Kasumi-1 (cell line): ENCODE data around the gene SHC4.

Experiments
- DNase-seq, 2 experiments: peaks; one replicate each; lab custom pipeline; 2025; lab: John Stamatoyannopoulos, UW

The SHC4 gene

GRCh38 chr15:48842501-48842900, 121.2 kb downstream of the SHC4 start:
- no peak for DNase-seq

DNA sequence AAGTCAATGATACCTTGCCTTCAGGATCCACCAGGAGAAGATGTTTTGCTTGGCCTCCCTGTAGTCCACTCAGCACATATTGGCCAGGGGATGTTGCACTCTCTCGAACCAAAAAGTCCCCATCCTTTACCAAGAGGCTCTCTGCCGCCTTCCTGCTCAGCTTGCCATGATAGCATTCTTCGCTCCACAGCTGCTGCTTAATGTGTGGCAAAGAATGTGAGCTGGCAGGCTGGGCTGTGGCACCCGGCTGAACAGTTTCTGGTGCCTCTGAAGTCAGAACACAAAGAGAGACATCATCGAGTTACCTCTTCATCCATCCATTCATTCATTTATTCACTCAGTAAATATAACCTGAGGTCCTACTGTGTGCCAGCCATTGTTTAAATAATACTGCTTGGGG, 129.0 kb downstream of the SHC4 start:
- DNase-seq: no peak

DNA sequence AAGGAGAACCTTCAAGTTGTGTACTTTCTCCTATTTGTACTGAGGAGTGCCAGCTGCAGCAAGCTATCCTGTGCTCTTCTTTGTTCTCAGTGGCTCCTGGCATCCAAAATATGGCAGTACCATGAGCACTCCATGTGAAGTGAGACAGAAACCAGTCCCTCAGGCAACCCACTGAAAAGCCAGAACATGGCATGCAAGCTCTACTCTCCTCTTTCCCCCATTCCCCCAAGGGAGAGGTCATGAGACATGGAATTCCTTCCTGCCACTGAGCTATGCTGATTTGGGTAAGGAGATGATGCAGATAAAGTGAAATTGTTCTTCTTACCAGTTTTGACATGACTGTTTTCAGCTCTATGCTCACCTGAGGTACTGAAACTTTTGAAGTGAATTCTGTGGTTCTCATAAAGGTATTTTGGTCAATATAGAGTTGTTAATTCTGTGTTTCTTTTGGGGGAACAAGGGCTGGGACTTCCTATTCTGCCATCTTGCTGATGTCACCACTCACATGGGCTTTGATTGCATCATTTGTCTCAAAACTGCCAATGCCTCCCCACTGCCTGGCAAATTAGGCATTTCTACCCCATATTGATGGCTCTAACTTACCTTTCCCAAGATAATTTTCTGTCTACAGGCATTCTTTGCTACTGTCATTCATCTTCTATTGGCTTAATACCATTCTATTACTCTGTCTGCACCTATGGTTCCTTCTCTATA, 130.0 kb downstream of the SHC4 start:
- DNase-seq: no peak

DNA sequence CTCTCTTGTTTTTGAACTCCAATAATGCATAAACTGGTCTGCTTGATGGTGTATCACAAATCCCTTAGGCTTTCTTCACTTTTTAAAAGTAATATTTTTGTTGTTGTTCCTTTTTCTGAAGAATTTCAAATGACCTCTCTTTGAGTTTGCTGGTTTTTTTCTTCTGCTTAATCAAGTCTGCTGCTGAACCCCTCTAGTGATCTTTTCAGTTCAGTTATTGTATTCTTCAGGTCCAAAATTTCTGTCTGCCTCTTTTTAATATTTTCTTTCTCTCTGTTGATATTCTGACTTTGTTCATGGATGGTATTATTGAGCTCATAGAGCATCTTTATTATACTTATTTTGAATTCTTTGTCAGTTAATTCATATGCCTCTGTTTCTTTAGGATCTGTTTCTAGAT, 131.1 kb downstream of the SHC4 start:
- DNase-seq: no peak

GRCh38 chr15:48828906-48829305, 134.8 kb downstream of the SHC4 start:
- no peak for DNase-seq

DNA sequence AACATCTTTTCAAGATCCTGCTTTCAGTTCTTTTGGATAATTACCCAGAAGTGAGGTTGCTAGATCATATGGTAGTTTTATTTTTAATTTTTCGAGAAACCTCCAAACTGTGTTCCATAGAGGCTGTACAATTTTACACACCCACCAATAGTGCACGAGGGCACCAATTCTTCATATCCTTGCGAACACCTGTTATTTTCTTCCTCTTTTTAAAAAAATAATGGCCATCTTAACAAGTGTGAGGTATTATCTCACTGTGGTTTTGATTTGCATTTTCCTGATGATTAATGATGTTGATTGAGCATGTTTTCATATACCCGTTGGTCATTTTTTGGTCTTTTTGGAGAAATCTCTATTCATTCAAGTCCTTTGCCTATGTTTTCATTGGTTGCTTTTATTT, 135.2 kb downstream of the SHC4 start:
- DNase-seq: no peak

GRCh38 chr15:48825075-48825474, 138.6 kb downstream of the SHC4 start:
- no peak for DNase-seq

GRCh38 chr15:48823706-48824105, 140.0 kb downstream of the SHC4 start:
- no peak for DNase-seq

DNA sequence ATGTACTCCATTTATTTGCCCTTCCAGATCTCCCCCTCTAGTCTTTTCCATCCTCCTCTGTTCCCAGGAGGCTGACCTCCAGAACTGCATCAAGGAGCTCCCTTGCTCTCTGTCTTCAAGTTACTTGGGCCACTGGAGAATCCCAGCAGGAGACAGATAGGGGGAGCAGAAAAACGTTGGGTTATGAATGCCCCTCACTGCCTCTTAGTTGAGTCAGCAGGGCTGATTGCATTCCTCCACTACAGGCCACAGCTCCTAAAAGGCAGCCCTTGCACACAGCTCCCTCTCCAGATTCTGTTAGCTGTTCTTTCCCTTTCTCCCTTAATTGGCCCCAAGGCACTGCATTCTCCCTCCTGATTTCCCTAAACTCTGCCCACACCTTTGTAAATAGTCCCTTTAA, 140.5 kb downstream of the SHC4 start:
- DNase-seq: no peak

DNA sequence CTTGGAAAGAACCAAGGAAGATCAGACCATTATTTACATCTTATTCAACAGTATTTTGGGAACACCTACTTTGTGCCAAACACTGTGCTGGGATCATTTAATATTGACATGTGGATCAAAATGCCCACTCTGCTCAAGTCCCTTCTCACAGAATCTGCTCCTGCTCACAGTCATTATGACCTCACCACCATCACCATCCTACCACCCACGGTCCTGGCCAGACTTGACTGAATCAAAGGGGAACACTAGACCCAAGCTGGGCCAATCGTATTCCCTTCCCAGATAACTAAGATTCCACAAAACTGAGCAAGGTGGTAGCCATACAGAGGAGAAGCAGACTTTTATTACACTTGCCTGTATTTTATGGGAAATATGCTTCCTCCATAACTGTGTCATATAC, 149.4 kb downstream of the SHC4 start:
- DNase-seq: no peak

DNA sequence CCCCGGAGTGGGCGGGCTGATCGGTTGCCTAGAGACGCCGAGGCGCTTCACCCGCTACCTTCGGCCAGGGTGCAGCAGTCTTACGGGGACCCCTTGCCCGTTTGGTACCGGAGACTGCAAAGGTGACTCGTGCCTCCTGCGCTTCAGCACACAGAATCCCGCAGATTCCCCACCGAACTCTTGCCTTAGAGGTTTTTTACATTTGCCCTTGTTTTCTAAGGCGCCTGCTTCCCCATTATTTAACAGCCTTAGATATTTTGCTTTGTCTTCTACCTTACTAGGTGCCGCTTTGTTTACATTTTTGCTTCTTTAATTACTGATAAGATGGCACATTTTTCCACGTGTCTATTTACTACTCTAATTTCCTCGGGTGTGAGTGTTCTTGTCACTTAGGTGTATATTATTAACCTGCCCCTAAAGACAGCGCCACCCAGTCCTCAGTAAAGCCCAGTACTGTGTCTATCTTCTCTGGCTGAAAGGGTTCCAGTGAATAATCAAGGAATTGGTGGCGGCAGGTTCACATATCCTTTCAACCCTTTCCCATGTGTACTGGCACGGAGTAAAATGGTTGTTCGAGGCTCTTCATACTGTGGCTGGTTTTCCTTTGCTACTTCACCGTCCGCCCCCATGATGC, 152.3 kb downstream of the SHC4 start:
- DNase-seq: peak; percentile 60 to 71

- peak; percentile 99 for DNase-seq
Observed at GRCh38 chr15:48810414-48811324, 153.1 kb downstream of the SHC4 start, which contains the start of gene CEP152. Gene CEP152 (minus strand): TSS chr15:48811069. CDS start chr15:48805649, 5,420 bp downstream.

- no peak for DNase-seq
Observed at GRCh38 chr15:48806151-48806550, 157.6 kb downstream of the SHC4 start.

DNA sequence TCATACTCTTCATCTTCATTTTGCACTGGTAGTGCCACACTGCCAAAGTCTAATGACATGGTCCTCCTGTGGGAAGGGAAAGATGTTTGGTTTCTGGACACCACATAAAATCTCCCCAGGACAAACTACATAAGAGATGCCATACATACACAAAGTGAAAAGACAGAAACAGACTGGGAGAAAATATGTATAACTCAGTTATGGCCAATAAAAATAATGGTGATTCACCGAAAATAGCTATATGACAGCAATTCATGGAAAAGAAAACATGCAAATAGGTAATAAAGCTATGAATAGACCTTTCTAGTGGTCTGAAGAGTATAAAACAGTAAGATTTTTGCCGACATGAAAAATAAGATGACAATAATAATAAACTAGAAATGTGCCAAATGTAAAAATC, 158.1 kb downstream of the SHC4 start:
- DNase-seq: no peak

DNA sequence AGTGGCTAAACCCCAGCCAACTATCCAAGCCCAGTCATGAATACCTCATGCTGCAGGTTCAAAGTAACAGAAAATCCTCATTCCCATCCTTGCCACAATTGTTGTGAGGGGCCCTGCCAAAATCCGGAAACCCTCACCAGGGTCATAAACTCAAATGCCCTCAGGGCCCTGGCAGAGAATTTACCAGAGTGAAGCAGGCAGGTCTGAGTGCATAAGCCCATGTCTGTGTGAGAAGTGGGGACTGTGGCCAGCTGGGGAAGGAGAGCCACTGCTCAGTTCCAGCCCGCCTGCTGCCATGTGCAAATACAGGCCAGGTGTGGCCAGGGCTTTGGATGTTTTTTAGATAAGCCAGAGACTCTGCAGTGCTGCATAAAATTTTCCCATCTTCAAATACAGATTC, 159.8 kb downstream of the SHC4 start:
- DNase-seq: no peak

- DNase-seq: no peak
Observed at GRCh38 chr15:48802867-48803266, 160.9 kb downstream of the SHC4 start.

GRCh38 chr15:48802257-48802656, 161.5 kb downstream of the SHC4 start:
- no peak for DNase-seq

GRCh38 chr15:48800811-48801455, 162.8 kb downstream of the SHC4 start:
- peak; percentile 30 to 76 for DNase-seq

GRCh38 chr15:48800245-48800644, 163.5 kb downstream of the SHC4 start:
- no peak for DNase-seq

- DNase-seq: no peak
Observed at GRCh38 chr15:48798319-48798718, 165.4 kb downstream of the SHC4 start.

- no peak for DNase-seq
Observed at GRCh38 chr15:48796930-48797329, 166.8 kb downstream of the SHC4 start.

DNA sequence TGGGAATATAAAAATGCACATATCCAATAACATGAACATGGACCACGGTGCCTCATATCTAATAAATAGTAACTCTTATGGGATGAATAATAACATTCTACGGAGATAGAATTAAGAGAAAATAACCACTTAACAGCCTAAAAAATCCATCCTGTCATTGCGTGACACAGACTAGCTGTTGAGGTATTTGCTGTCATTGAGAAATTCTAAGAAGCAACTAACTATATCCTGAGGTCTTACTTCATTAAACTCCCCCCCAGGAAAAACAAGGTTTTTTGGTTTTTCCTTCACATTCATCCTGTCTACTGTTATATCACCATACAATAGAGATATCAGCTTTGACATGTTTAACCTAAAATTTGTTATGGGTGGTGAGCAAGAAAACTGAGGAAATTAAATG, 167.2 kb downstream of the SHC4 start:
- no peak for DNase-seq
